HG03342 (cell line): ENCODE data around the gene SF3B1.
"Not testable (repeated sequence)": the region's sequence is repeated elsewhere in the genome, so short reads cannot be mapped to it uniquely, and the experiment has no call there.

Source experiments
- ATAC-seq: cut with Tn5 transposase; IDR thresholded peaks from one replicate; pipeline ENCODE4 v1.9.1; 2021; ENCODE audit warnings: mild to moderate bottlenecking, moderate library complexity; ENCODE audit not compliant: unreplicated experiment

SF3B1 gene, protein sequence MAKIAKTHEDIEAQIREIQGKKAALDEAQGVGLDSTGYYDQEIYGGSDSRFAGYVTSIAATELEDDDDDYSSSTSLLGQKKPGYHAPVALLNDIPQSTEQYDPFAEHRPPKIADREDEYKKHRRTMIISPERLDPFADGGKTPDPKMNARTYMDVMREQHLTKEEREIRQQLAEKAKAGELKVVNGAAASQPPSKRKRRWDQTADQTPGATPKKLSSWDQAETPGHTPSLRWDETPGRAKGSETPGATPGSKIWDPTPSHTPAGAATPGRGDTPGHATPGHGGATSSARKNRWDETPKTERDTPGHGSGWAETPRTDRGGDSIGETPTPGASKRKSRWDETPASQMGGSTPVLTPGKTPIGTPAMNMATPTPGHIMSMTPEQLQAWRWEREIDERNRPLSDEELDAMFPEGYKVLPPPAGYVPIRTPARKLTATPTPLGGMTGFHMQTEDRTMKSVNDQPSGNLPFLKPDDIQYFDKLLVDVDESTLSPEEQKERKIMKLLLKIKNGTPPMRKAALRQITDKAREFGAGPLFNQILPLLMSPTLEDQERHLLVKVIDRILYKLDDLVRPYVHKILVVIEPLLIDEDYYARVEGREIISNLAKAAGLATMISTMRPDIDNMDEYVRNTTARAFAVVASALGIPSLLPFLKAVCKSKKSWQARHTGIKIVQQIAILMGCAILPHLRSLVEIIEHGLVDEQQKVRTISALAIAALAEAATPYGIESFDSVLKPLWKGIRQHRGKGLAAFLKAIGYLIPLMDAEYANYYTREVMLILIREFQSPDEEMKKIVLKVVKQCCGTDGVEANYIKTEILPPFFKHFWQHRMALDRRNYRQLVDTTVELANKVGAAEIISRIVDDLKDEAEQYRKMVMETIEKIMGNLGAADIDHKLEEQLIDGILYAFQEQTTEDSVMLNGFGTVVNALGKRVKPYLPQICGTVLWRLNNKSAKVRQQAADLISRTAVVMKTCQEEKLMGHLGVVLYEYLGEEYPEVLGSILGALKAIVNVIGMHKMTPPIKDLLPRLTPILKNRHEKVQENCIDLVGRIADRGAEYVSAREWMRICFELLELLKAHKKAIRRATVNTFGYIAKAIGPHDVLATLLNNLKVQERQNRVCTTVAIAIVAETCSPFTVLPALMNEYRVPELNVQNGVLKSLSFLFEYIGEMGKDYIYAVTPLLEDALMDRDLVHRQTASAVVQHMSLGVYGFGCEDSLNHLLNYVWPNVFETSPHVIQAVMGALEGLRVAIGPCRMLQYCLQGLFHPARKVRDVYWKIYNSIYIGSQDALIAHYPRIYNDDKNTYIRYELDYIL

GRCh38 chr2:197434541-197435513 is at the start of gene SF3B1:
Gene SF3B1 (minus strand): TSS chr2:197435028. CDS start chr2:197434999, 29 bp downstream.
- peak; percentile 95 for ATAC-seq

- not testable (repeated sequence) for ATAC-seq
These were observed 49.4 kb upstream of the SF3B1 start for GRCh38 chr2:197484248-197484647.

DNA sequence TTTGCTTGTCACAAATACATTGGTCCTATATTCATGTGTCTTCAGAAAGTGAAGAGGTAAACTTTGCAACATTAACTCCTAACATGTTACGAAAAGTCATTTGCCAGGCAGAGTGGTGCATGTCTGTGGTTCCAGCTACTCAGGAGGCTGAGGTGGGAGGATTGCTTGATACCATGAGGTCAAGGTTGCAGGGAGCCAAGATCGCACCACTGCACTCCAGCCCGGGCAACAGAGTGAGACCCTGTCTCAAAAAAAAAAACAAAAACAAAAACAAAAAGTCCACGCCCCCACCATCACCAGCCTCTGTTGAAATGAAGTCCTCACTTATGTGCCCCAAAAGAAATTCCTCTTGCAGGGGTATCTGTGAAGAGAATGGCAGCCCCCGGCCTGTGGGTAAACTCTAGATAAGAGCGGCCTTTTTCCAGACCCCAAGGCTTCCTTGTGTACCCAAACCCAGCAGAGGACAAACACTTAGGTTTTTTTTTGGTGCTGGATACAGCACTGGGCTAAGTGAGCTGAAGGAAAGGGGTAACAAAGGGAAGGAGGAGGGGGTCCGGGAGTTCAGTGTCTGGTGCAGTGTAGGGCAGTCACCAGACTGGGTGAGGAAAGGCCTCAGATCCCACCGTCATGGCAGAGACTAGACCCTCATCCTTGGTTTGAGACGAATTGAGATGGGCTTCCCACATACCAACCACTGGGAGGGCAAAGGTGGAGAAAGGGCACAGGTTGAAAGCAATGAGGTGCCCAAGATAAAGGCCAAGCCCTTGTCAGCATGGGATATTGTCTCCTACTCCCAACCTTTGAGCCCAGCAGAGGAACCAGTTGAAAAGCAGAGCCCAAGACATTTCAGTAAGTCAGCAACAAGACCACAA is 45.6 kb upstream of the SF3B1 start:
- ATAC-seq, result no peak

DNA sequence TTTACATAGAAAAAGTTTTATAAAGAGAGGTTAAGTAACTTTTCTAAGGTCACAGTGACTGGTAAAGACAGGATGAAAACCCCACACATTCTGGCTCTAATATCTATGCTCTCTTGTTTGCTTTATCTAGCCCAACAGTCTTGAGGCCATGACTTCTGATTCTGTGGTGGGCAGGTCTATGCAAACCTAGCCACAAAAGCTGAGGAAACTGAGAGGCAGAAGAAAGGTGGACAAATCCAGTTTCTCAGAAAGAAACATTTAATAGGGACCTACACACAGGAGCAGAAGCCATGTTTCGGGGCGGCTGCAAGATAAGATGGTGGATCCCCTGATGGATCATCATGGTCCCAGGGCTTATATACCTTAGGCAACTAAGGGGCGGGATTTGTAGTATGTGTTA is 43.0 kb upstream of the SF3B1 start:
- no peak for ATAC-seq

GRCh38 chr2:197472166-197472565 is 37.3 kb upstream of the SF3B1 start:
- no peak for ATAC-seq

- ATAC-seq, result no peak
These were observed 29.3 kb upstream of the SF3B1 start for GRCh38 chr2:197464175-197464574.

GRCh38 chr2:197461057-197461456 is 26.2 kb upstream of the SF3B1 start:
- no peak for ATAC-seq

DNA sequence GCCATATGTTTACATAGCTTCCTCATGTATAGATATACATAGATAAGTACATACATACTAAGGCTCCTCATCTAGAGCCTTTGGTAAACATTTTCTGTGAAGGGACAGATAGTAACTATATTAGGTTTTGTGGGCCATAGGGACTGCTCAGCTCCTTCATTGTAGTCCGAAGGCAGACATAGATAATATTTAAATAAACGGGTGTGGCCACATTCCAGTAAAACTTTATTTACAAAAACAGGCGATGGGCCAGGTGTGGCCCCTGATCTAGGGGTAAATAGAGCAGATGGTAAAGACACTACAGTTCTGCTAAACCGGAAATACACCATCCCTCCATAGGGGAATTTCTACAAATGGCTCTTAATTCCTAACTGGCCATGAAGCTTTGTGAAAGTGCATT is 25.8 kb upstream of the SF3B1 start:
- ATAC-seq, result no peak

- no peak for ATAC-seq
These were observed 20.6 kb upstream of the SF3B1 start for GRCh38 chr2:197455428-197455827.

DNA sequence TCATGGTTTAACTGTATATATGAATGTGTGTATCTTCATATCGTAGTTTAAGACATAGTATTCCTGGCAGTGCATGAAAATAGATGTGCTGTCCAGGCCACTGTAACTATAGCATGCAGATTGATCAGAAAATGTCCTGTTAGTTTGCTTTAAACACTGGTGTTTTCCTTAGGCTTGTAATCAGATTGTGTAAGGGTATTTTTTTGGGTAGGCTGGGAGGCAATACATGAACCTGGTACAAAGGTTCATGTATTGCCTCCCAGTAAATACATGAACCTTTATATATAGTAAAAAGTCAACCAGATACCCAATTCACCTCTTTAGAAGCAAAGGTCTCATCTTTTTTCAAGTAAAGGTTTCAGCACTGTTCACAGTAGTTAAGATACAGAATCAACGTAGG is 20.1 kb upstream of the SF3B1 start:
- ATAC-seq, result no peak

GRCh38 chr2:197453914-197454398 is 19.1 kb upstream of the SF3B1 start:
- peak; percentile 32 for ATAC-seq

GRCh38 chr2:197453123-197453913 is 18.5 kb upstream of the SF3B1 start, which contains the start of gene COQ10B:
Gene COQ10B (plus strand): TSS chr2:197453552. CDS start chr2:197453561, 9 bp downstream.
- ATAC-seq, result peak; percentile 95

DNA sequence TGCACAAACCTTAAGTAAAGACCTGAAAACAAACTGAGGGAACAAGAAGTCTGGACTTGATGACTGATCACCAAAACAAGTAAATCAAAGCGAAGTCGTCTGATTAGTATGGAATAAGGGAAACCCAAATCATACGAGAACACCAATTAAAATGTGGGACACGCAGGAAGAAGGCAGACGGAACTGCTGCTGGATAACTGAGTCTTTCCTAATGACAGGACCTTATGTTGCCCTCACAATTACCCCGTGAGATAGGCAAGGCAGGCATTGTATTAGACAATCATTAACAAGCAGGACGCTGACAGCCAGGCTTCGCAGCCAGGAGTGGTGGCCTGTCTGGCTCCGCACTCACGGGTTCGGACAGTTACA is 17.9 kb upstream of the SF3B1 start:
- ATAC-seq, result no peak

GRCh38 chr2:197450935-197451358 is 16.1 kb upstream of the SF3B1 start:
- not testable (repeated sequence) for ATAC-seq

- no peak for ATAC-seq
These were observed 15.6 kb upstream of the SF3B1 start for GRCh38 chr2:197450465-197450864.

DNA sequence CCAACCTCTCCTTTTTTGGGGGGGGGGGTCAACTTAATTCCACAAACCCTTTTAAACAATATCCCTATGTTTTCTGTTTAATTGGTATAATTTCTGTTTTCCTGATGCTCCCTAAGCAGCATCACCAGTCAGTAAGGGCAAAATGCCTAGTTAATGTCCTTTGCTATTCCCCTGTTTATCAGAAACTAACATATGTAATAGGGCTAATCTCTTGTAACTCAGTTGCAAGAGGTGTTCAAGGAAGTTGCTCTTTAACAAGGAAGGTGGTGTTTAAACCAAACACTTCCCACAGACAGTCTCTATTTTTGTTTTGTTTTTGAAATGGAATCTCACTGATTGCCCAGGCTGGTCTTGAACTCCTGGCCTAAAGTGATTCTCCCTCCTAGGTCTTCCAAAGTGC is 12.0 kb upstream of the SF3B1 start:
- ATAC-seq, result no peak

DNA sequence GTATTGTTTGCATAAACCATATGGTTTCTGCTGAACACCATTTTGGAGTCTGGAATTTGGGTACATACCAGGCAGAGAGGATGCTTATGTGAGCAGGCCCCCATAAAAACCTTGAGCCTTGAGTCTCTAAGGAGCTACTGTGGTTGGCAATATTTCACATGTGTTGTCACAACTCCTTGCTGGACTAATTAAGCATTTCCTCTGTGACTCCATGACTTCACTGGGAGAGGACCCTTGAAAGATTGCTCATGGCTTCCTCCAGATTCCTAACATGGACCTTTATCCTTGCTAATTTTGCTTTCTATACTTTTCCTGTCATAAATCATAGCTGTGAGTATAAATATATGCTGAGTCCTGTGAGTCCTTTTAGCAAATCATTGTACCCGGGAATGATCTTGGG is 10.9 kb upstream of the SF3B1 start:
- no peak for ATAC-seq

DNA sequence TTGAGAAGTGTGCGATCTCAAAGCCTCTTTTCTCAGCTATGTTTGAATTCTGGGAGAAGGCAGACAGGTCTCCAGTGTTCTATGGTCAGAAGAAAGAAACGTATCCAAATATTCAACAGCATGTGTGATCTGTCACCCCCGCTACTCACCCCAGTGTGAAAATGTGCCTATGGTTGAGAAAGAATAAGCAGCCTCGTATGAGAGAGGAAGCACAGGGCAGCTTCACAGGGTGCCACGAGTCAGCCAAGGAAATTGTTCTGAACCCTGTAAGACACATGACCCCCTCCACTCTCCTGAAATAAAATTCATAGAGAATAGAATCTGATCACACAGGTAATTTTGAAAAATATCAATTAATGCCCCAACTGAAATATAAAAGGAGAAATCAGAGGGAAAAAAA is 8.0 kb upstream of the SF3B1 start:
- no peak for ATAC-seq
